B cell (primary cell): ENCODE data around the gene SP6. TPM values are rescaled to one million over a fixed set of nuclear protein-coding genes. Genes with fewer than 3 reads are reported as not detected.

ENCODE experiments used
- ATAC-seq: fragments of 200-7000 bp; cut with Tn5 transposase; one replicate; pipeline ENCODE4 v1.10.0; 2021; ENCODE audit warnings: low read depth, mild to moderate bottlenecking, moderate number of reproducible peaks, moderate library complexity
- CTCF ChIA-PET: fragments of 350-600 bp; sonication (Branson Sonifier 250); formaldehyde crosslinking; loops from one replicate; lab custom pipeline; 2021; ENCODE audit warnings: antibody characterized with exemption, inconsistent platforms; lab: Charles Lee
- POLR2A ChIA-PET: fragments of 350-600 bp; sonication (Branson Sonifier 250); formaldehyde crosslinking; loops from one replicate; lab custom pipeline; 2021; ENCODE audit warnings: antibody characterized with exemption; lab: Charles Lee
- DNase-seq: peaks from one replicate; pipeline ENCODE4 v3.0.0; 2013
- H2AFZ ChIP-seq: 2 replicates; pipeline ENCODE4 v1.6.1; 2012; ENCODE audit warnings: mild to moderate bottlenecking, low read depth, low read length; ENCODE audit not compliant: insufficient read depth, poor library complexity, severe bottlenecking
- H3K27ac ChIP-seq, 2 donors: 1 replicate in 1 of 2; 2 replicates in 1 of 2; pipeline ENCODE4 v1.5.1; 2012 to 2013; ENCODE audit warnings: low read length in 2 of 2, mild to moderate bottlenecking in 2 of 2, moderate library complexity in 1 of 2
- H3K27me3 ChIP-seq, 4 experiments: fragments of 200-600 bp in 1 of 4; sonication (generic) in 1 of 4; replicated peaks in 1 of 4; 1 replicate in 2 of 4; 2 replicates in 2 of 4; pipeline versions ENCODE4 v1.6.1 to v1.7.0; 2013 to 2016; ENCODE audit warnings: low read length in 3 of 4, mild to moderate bottlenecking in 2 of 4, mixed read lengths in 1 of 4, moderate library complexity in 1 of 4; ENCODE audit not compliant: insufficient read depth in 4 of 4, control insufficient read depth in 3 of 4; ENCODE audit errors: control extremely low read depth in 1 of 4
- H3K36me3 ChIP-seq, 2 experiments: replicated peaks in 1 of 2; 1 replicate in 1 of 2; 2 replicates in 1 of 2; pipeline versions ENCODE4 v1.6.1 to v1.7.1; 2013; ENCODE audit warnings: low read length in 1 of 2; ENCODE audit not compliant: insufficient read depth in 2 of 2, control insufficient read depth in 1 of 2; ENCODE audit errors: control extremely low read depth in 1 of 2, extremely low read depth in 1 of 2
- H3K4me1 ChIP-seq, 2 donors: fragments of 200-600 bp in 1 of 2; sonication (generic) in 1 of 2; 1 replicate in 1 of 2; 2 replicates in 1 of 2; pipeline versions ENCODE4 v1.5.1 to v1.6.1; 2013 to 2017; ENCODE audit warnings: low read length in 2 of 2; ENCODE audit not compliant: control insufficient read depth in 2 of 2, insufficient read depth in 2 of 2
- H3K4me2 ChIP-seq: replicated peaks from 2 replicates; pipeline ENCODE3; 2012; ENCODE audit warnings: mild to moderate bottlenecking, low read depth, low read length; ENCODE audit not compliant: poor library complexity, severe bottlenecking
- H3K4me3 ChIP-seq, 5 experiments: fragments of 200-600 bp in 1 of 5; sonication (generic) in 1 of 5; 1 replicate in 3 of 5; 2 replicates in 2 of 5; pipeline versions ENCODE4 v1.5.1 to v1.7.0; 2011 to 2016; ENCODE audit warnings: low read length in 4 of 5, mild to moderate bottlenecking in 4 of 5, low read depth in 2 of 5, control low read depth in 1 of 5, moderate library complexity in 1 of 5; ENCODE audit not compliant: insufficient read depth in 1 of 5; ENCODE audit errors: control extremely low read depth in 1 of 5, extremely low read depth in 1 of 5
- H3K79me2 ChIP-seq: fragments of 200-600 bp; sonication (generic); one replicate; pipeline ENCODE4 v1.6.0; 2016; ENCODE audit warnings: low read length; ENCODE audit not compliant: control insufficient read depth, insufficient read depth
- H3K9ac ChIP-seq: fragments of 200-600 bp; sonication (generic); 2 replicates; pipeline ENCODE4 v1.6.1; 2017; ENCODE audit warnings: mild to moderate bottlenecking, low read length, moderate library complexity
- H3K9me3 ChIP-seq, 3 donors: one replicate each; pipeline versions ENCODE4 v1.6.1 to v1.7.1; 2013; ENCODE audit warnings: low read length in 2 of 3; ENCODE audit not compliant: control insufficient read depth in 2 of 3, insufficient read depth in 1 of 3; ENCODE audit errors: control extremely low read depth in 1 of 3
- H4K20me1 ChIP-seq: 2 replicates; pipeline ENCODE4 v1.6.0; 2012; ENCODE audit warnings: mild to moderate bottlenecking, low read length; ENCODE audit not compliant: insufficient read depth, control insufficient read depth, poor library complexity, severe bottlenecking
- H3K27ac Mint-ChIP-seq: one replicate; pipeline ENCODE4 v1.8.0; 2021; ENCODE audit warnings: mixed read lengths
- H3K27me3 Mint-ChIP-seq: one replicate; pipeline ENCODE4 v1.8.0; 2021; ENCODE audit warnings: mixed read lengths
- H3K4me1 Mint-ChIP-seq: one replicate; pipeline ENCODE4 v1.8.0; 2021; ENCODE audit warnings: mixed read lengths
- H3K4me3 Mint-ChIP-seq: one replicate; pipeline ENCODE4 v1.8.0; 2021; ENCODE audit warnings: mixed read lengths
- H3K9me3 Mint-ChIP-seq: one replicate; pipeline ENCODE4 v1.8.0; 2022; ENCODE audit warnings: mixed read lengths; ENCODE audit not compliant: insufficient read depth
- CTCF ChIP-seq: fragments of 200-600 bp; IDR thresholded peaks from one replicate; pipeline ENCODE4 v1.8.0; 2022; ENCODE audit warnings: antibody characterized with exemption, mild to moderate bottlenecking
- EZH2 ChIP-seq: IDR thresholded peaks from 2 replicates; pipeline ENCODE4 v1.6.1; 2012; ENCODE audit warnings: borderline replicate concordance, low read depth, mild to moderate bottlenecking, moderate library complexity, low read length; ENCODE audit not compliant: insufficient read depth, poor library complexity, severe bottlenecking
- WGBS: methylation state at CpG from one replicate; pipeline ENCODE4 v1.1.5; 2013; ENCODE audit warnings: missing lambda C conversion rate; ENCODE audit not compliant: insufficient coverage; 5-methylcytosine and 5-hydroxymethylcytosine counted together
- intact Hi-C: fragments of 100-400 bp; cut with micrococcal nuclease; formaldehyde crosslinking; loops from one replicate; pipeline ENCODE4 v1.10.0; 2022
- polyA plus RNA-seq: library from polyadenylated mRNA; depleted of rRNA; stranded (reverse); fragments of >200 nt; gene quantifications from 2 replicates; pipeline ENCODE4 v1.2.3, GENCODE V29; 2012
- total RNA-seq, 2 donors: library from RNA; stranded (reverse); fragments of 120-200 nt in 1 of 2; gene quantifications; 1 replicate in 1 of 2; 2 replicates in 1 of 2; pipeline versions ENCODE4 v1.2.3 to v1.2.4, GENCODE V29; 2013 to 2022

The SP6 gene
- total and polyA plus RNA-seq, 2 donors (not counting 1 experiment from before 2014, with no cell fraction given), result 0.04 TPM; not detected in 1

- Histone ChIP-seq H3K79me2 (peaks cover 45% of the 10 kb centered on the region), H3K4me2 (peak overlapping the region; percentile 81), H3K9me3 (no peaks in the 10 kb centered on the region), H3K27me3 (no peaks in the 10 kb centered on the region), H3K4me1 (peaks cover 19 to 23% of the 10 kb centered on the region in 2 donors), H4K20me1 (peaks cover 6% of the 10 kb centered on the region), H3K4me3 (peak overlapping the region; percentile 49 to 97 (median 90)), H2AFZ (peak overlapping the region; percentile 79), H3K36me3 (peaks cover 0 to 2% of the 10 kb centered on the region in 2 experiments), H3K9ac (peak overlapping the region; percentile 84), H3K27ac (peak overlapping the region; percentile 62 to 98)
- TF ChIP-seq EZH2 (no peak), CTCF (no peak)
- no peaks in the 10 kb centered on the region for H3K27me3 Mint-ChIP-seq
- H3K4me3 Mint-ChIP-seq, result peak overlapping the region; percentile 96
- H3K27ac Mint-ChIP-seq, result peak overlapping the region; percentile 100
- peaks cover 49% of the 10 kb centered on the region for H3K4me1 Mint-ChIP-seq
- ChIA-PET POLR2A (interaction anchor here (0.8 to 1.9 kb wide), 14 partner anchors 8 to 540 kb away, joined by 3 to 18 read pairs (median 8); partner anchors contain the start of genes CDK5RAP3, KPNB1, LRRC46 and MRPL10), CTCF (interaction anchor here (0.6 to 15.3 kb wide), 9 partner anchors 17 to 273 kb away, joined by 3 to 436 read pairs (median 4); partner anchors contain the start of genes CDK5RAP3, LRRC46, MRPL10 and SCRN2)
- H3K9me3 Mint-ChIP-seq, result no peaks in the 10 kb centered on the region
- 36% methylated on average over 4 of the region's 11 CpGs for WGBS
- intact Hi-C loops, result loop anchor here (1.0 kb wide), 2 partner anchors 63 to 154 kb away; partner anchors contain the start of genes LRRC46, MRPL10 and NFE2L1
- no peak for ATAC-seq
- no peak for DNase-seq
These were observed 43.8 kb upstream of the SP6 start for GRCh38 chr17:47894498-47895346.
